PC-3 (cell line): ENCODE measurements around the gene TIAM1.

Source experiments
- EZH2 ChIP-seq: fragments of 300-600 bp; sonication (generic); IDR thresholded peaks from one replicate; pipeline ENCODE4 v1.6.1; 2017; ENCODE audit warnings: antibody characterized with exemption, mild to moderate bottlenecking, low read length; ENCODE audit not compliant: unreplicated experiment
- EZH2phosphoT487 ChIP-seq: fragments of 300-600 bp; sonication (generic); IDR thresholded peaks from 2 replicates; pipeline ENCODE4 v1.6.1; 2018; ENCODE audit warnings: mild to moderate bottlenecking, antibody characterized with exemption, low read length, borderline replicate concordance
- TF ChIP-seq, protein P1 (sequence below): fragments of 300-600 bp; sonication (generic); conservative IDR thresholded peaks from 2 replicates; pipeline ENCODE4 v1.5.1; 2017; ENCODE audit warnings: antibody characterized with exemption, low read depth, mild to moderate bottlenecking, low read length

DNA sequence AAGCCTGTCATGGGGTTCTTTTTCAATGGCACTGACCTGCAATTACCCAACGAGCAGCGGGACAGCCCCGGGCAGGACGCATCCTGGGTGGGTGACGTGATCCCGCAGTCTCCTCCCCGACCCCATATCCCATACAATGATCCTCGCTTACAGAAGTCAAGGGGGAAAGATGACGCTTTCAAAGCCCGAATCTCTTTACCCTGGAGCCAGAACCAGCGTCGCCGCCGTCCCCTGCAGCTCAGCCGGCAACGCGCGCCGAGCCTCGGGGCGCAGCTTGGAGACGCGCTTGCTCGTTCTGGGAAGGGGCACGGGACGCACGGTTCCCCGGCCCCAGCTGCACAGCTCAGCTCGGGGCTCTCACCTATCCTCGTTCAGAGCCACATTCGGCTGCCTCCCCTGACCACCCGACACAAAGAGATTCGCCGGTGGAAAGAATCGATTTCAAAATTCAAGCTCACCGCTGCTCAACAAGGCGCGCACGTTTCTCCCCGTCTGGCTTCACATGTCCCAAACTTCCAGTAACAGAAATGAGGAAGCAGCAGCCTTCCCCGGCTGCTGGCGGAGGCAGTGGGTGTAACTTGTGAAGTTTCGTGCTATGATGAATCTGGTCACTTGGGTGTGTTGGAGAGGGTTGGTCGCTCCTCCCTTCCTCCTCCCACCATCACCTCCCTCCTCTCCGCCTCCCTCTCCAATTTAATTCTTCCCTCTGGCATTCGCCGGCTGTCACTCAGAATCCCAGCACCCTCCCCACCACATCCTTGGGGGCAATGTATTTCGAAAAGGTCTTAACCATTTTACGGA is at the start of gene TIAM1:
- TF ChIP-seq EZH2phosphoT487 (no peak), EZH2 (no peak)
- TF ChIP-seq, protein P1, sequence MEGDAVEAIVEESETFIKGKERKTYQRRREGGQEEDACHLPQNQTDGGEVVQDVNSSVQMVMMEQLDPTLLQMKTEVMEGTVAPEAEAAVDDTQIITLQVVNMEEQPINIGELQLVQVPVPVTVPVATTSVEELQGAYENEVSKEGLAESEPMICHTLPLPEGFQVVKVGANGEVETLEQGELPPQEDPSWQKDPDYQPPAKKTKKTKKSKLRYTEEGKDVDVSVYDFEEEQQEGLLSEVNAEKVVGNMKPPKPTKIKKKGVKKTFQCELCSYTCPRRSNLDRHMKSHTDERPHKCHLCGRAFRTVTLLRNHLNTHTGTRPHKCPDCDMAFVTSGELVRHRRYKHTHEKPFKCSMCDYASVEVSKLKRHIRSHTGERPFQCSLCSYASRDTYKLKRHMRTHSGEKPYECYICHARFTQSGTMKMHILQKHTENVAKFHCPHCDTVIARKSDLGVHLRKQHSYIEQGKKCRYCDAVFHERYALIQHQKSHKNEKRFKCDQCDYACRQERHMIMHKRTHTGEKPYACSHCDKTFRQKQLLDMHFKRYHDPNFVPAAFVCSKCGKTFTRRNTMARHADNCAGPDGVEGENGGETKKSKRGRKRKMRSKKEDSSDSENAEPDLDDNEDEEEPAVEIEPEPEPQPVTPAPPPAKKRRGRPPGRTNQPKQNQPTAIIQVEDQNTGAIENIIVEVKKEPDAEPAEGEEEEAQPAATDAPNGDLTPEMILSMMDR = no peak
